ENCODE measurements around the gene SLCO2A1.

DNA sequence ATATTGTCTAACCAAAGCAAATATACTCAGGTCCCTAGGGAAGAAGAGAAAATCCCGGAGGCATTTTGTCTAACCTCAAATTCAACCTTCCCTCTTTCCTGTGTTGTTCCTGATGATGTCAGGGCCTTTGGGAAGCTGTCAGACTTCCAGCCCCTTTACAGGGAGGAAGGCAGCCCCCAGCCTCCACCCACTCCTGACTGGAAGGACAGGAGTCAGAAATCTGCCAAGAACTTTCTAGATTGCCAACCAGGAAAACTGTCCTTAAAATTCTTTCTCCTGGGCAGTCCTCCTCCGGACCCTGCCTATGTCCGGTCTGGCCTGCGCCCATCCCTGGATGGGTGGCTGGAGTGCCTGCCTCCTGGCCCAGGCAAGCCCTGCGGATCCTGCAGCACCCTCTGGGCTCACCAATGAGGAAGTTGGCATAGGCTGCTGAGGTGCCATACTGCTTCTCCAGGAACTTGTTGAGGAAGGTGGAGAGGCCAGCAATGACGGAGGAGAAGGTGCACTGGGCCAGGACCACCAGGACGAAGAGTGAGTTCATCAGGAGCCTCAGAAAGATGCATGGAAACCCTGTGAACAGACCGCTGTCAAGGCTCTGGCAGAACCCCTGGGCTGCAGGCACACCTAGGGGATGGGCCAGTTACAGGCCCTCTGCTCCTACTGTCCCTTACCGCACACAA, 81.5 kb downstream of the SLCO2A1 start:
- TF ChIP-seq, protein P1, sequence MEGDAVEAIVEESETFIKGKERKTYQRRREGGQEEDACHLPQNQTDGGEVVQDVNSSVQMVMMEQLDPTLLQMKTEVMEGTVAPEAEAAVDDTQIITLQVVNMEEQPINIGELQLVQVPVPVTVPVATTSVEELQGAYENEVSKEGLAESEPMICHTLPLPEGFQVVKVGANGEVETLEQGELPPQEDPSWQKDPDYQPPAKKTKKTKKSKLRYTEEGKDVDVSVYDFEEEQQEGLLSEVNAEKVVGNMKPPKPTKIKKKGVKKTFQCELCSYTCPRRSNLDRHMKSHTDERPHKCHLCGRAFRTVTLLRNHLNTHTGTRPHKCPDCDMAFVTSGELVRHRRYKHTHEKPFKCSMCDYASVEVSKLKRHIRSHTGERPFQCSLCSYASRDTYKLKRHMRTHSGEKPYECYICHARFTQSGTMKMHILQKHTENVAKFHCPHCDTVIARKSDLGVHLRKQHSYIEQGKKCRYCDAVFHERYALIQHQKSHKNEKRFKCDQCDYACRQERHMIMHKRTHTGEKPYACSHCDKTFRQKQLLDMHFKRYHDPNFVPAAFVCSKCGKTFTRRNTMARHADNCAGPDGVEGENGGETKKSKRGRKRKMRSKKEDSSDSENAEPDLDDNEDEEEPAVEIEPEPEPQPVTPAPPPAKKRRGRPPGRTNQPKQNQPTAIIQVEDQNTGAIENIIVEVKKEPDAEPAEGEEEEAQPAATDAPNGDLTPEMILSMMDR (conservative IDR thresholded peaks at IDR 0.05; ENCODE audit: low read depth, low read length) = no peak
- no peak for TF ChIP-seq SMC3 (IDR thresholded peaks at IDR 0.05; ENCODE audit: low read depth, low read length)
- TF ChIP-seq MAFK (IDR thresholded peaks at IDR 0.05; ENCODE audit: low read depth, low read length) = no peak
- TF ChIP-seq RAD21 (IDR thresholded peaks at IDR 0.05; ENCODE audit: low read length) = no peak
- no peak for TF ChIP-seq POLR2A (IDR thresholded peaks at IDR 0.05; ENCODE audit: low read depth, low read length)
- no peak for TF ChIP-seq RCOR1 (IDR thresholded peaks at IDR 0.05; ENCODE audit: insufficient replicate concordance, low read length)
- TF ChIP-seq USF2 (IDR thresholded peaks at IDR 0.05; ENCODE audit: low read depth, low read length) = no peak
- no peak for TF ChIP-seq MXI1 (IDR thresholded peaks at IDR 0.05; ENCODE audit: borderline replicate concordance, low read depth, low read length)
- no peak for TF ChIP-seq NFE2L2 (IDR thresholded peaks at IDR 0.05; ENCODE audit: low read depth, low read length)
- TF ChIP-seq CEBPB (IDR thresholded peaks at IDR 0.05; ENCODE audit: low read depth, low read length) = no peak
- TF ChIP-seq, protein P2, sequence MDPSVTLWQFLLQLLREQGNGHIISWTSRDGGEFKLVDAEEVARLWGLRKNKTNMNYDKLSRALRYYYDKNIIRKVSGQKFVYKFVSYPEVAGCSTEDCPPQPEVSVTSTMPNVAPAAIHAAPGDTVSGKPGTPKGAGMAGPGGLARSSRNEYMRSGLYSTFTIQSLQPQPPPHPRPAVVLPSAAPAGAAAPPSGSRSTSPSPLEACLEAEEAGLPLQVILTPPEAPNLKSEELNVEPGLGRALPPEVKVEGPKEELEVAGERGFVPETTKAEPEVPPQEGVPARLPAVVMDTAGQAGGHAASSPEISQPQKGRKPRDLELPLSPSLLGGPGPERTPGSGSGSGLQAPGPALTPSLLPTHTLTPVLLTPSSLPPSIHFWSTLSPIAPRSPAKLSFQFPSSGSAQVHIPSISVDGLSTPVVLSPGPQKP (IDR thresholded peaks at IDR 0.05; ENCODE audit: borderline replicate concordance, low read depth, low read length) = no peak
- TF ChIP-seq MAZ (IDR thresholded peaks at IDR 0.05; ENCODE audit: borderline replicate concordance, low read depth, low read length) = no peak
